ENCODE measurements around the gene LRRN3.

Gene LRRN3

GRCh38 chr7:111145472-111145871 lies 54.5 kb downstream of the LRRN3 start:
- no peaks in the 10 kb centered on the region for H3K36me3 ChIP-seq (ENCODE audit: insufficient read depth, low read length)
- H3K27me3 ChIP-seq (ENCODE audit: control insufficient read depth in 1 of 2, insufficient read depth in 2 of 2, low read length in 2 of 2) = no peaks in the 10 kb centered on the region
- H3K4me3 ChIP-seq (ENCODE audit: low read depth in 1 of 2, low read length in 2 of 2) = no peak overlapping the region
- H3K9ac ChIP-seq (ENCODE audit: low read length) = no peak overlapping the region
- H3K4me1 ChIP-seq (ENCODE audit: insufficient read depth, low read length) = peaks cover 6% of the 10 kb centered on the region
- no peaks in the 10 kb centered on the region for H3K9me3 ChIP-seq (ENCODE audit: low read length)
- H3K27ac ChIP-seq (ENCODE audit: low read depth, low read length) = no peak overlapping the region

- H3K4me1 ChIP-seq (ENCODE audit: insufficient read depth, low read length) = peaks cover 6% of the 10 kb centered on the region
- H3K9ac ChIP-seq (ENCODE audit: low read length) = no peak overlapping the region
- H3K9me3 ChIP-seq (ENCODE audit: low read length) = no peaks in the 10 kb centered on the region
- no peaks in the 10 kb centered on the region for H3K27me3 ChIP-seq (ENCODE audit: control insufficient read depth in 1 of 2, insufficient read depth in 2 of 2, low read length in 2 of 2)
- H3K4me3 ChIP-seq (ENCODE audit: low read depth in 1 of 2, low read length in 2 of 2) = no peak overlapping the region
- H3K27ac ChIP-seq (ENCODE audit: low read depth, low read length) = no peak overlapping the region
- no peaks in the 10 kb centered on the region for H3K36me3 ChIP-seq (ENCODE audit: insufficient read depth, low read length)
Measured at GRCh38 chr7:111146136-111146535, 55.2 kb downstream of the LRRN3 start.

- H3K4me3 ChIP-seq (ENCODE audit: low read depth in 1 of 2, low read length in 2 of 2) = no peak overlapping the region
Measured at GRCh38 chr7:111147708-111148533, 57.0 kb downstream of the LRRN3 start.

GRCh38 chr7:111150709-111151108 lies 59.8 kb downstream of the LRRN3 start:
- no peak overlapping the region for H3K27ac ChIP-seq (ENCODE audit: low read depth, low read length)
- no peaks in the 10 kb centered on the region for H3K9me3 ChIP-seq (ENCODE audit: low read length)
- no peak overlapping the region for H3K9ac ChIP-seq (ENCODE audit: low read length)
- H3K36me3 ChIP-seq (ENCODE audit: insufficient read depth, low read length) = no peaks in the 10 kb centered on the region
- no peaks in the 10 kb centered on the region for H3K4me1 ChIP-seq (ENCODE audit: insufficient read depth, low read length)
- no peak overlapping the region for H3K4me3 ChIP-seq (ENCODE audit: low read depth in 1 of 2, low read length in 2 of 2)
- H3K27me3 ChIP-seq (ENCODE audit: control insufficient read depth in 1 of 2, insufficient read depth in 2 of 2, low read length in 2 of 2) = no peaks in the 10 kb centered on the region

More at GRCh38 chr7:111147708-111148533, 57.0 kb downstream of the LRRN3 start:
- Histone ChIP-seq H3K9me3 (ENCODE audit: low read length) (no peaks in the 10 kb centered on the region), H3K27me3 (ENCODE audit: control insufficient read depth in 1 of 2, insufficient read depth in 2 of 2, low read length in 2 of 2) (no peaks in the 10 kb centered on the region), H3K4me1 (ENCODE audit: insufficient read depth, low read length) (peaks cover 6% of the 10 kb centered on the region), H3K36me3 (ENCODE audit: insufficient read depth, low read length) (no peaks in the 10 kb centered on the region), H3K27ac (ENCODE audit: low read depth, low read length) (no peak overlapping the region), H3K9ac (ENCODE audit: low read length) (no peak overlapping the region)

- H3K9ac ChIP-seq (ENCODE audit: low read length) = no peak overlapping the region
Measured at GRCh38 chr7:111159426-111159825, 68.5 kb downstream of the LRRN3 start.

GRCh38 chr7:111160297-111160696 lies 69.4 kb downstream of the LRRN3 start:
- H3K36me3 ChIP-seq (ENCODE audit: insufficient read depth, low read length) = no peaks in the 10 kb centered on the region
- H3K4me1 ChIP-seq (ENCODE audit: insufficient read depth, low read length) = no peaks in the 10 kb centered on the region
- H3K4me3 ChIP-seq (ENCODE audit: low read depth in 1 of 2, low read length in 2 of 2) = no peak overlapping the region
- no peak overlapping the region for H3K9ac ChIP-seq (ENCODE audit: low read length)
- H3K27me3 ChIP-seq (ENCODE audit: control insufficient read depth in 1 of 2, insufficient read depth in 2 of 2, low read length in 2 of 2) = no peaks in the 10 kb centered on the region
- no peak overlapping the region for H3K27ac ChIP-seq (ENCODE audit: low read depth, low read length)
- no peaks in the 10 kb centered on the region for H3K9me3 ChIP-seq (ENCODE audit: low read length)

More at GRCh38 chr7:111159426-111159825, 68.5 kb downstream of the LRRN3 start:
- no peaks in the 10 kb centered on the region for H3K36me3 ChIP-seq (ENCODE audit: insufficient read depth, low read length)
- H3K4me1 ChIP-seq (ENCODE audit: insufficient read depth, low read length) = no peaks in the 10 kb centered on the region
- no peak overlapping the region for H3K27ac ChIP-seq (ENCODE audit: low read depth, low read length)
- no peak overlapping the region for H3K4me3 ChIP-seq (ENCODE audit: low read depth in 1 of 2, low read length in 2 of 2)
- H3K27me3 ChIP-seq (ENCODE audit: control insufficient read depth in 1 of 2, insufficient read depth in 2 of 2, low read length in 2 of 2) = no peaks in the 10 kb centered on the region
- H3K9me3 ChIP-seq (ENCODE audit: low read length) = no peaks in the 10 kb centered on the region

- Histone ChIP-seq H3K27ac (ENCODE audit: low read depth, low read length) (no peak overlapping the region), H3K9me3 (ENCODE audit: low read length) (no peaks in the 10 kb centered on the region)
Measured at GRCh38 chr7:111162692-111163091, 71.8 kb downstream of the LRRN3 start.

GRCh38 chr7:111164442-111164841 lies 73.5 kb downstream of the LRRN3 start:
- H3K4me1 ChIP-seq (ENCODE audit: insufficient read depth, low read length) = peaks cover 4% of the 10 kb centered on the region
- H3K27me3 ChIP-seq (ENCODE audit: control insufficient read depth in 1 of 2, insufficient read depth in 2 of 2, low read length in 2 of 2) = no peaks in the 10 kb centered on the region
- no peaks in the 10 kb centered on the region for H3K36me3 ChIP-seq (ENCODE audit: insufficient read depth, low read length)
- no peaks in the 10 kb centered on the region for H3K9me3 ChIP-seq (ENCODE audit: low read length)
- no peak overlapping the region for H3K9ac ChIP-seq (ENCODE audit: low read length)
- no peak overlapping the region for H3K4me3 ChIP-seq (ENCODE audit: low read depth in 1 of 2, low read length in 2 of 2)
- no peak overlapping the region for H3K27ac ChIP-seq (ENCODE audit: low read depth, low read length)

More at GRCh38 chr7:111162692-111163091, 71.8 kb downstream of the LRRN3 start:
- Histone ChIP-seq H3K36me3 (ENCODE audit: insufficient read depth, low read length) (no peaks in the 10 kb centered on the region), H3K4me1 (ENCODE audit: insufficient read depth, low read length) (no peaks in the 10 kb centered on the region), H3K4me3 (ENCODE audit: low read depth in 1 of 2, low read length in 2 of 2) (no peak overlapping the region), H3K27me3 (ENCODE audit: control insufficient read depth in 1 of 2, insufficient read depth in 2 of 2, low read length in 2 of 2) (no peaks in the 10 kb centered on the region), H3K9ac (ENCODE audit: low read length) (no peak overlapping the region)

- H3K27me3 ChIP-seq (ENCODE audit: control insufficient read depth in 1 of 2, insufficient read depth in 2 of 2, low read length in 2 of 2) = no peaks in the 10 kb centered on the region
- H3K36me3 ChIP-seq (ENCODE audit: insufficient read depth, low read length) = no peaks in the 10 kb centered on the region
- no peak overlapping the region for H3K27ac ChIP-seq (ENCODE audit: low read depth, low read length)
- H3K9ac ChIP-seq (ENCODE audit: low read length) = no peak overlapping the region
- H3K4me1 ChIP-seq (ENCODE audit: insufficient read depth, low read length) = peaks cover 10% of the 10 kb centered on the region
- no peak overlapping the region for H3K4me3 ChIP-seq (ENCODE audit: low read depth in 1 of 2, low read length in 2 of 2)
- no peaks in the 10 kb centered on the region for H3K9me3 ChIP-seq (ENCODE audit: low read length)
Measured at GRCh38 chr7:111168182-111168581, 77.3 kb downstream of the LRRN3 start.

- Histone ChIP-seq H3K9me3 (ENCODE audit: low read length) (no peaks in the 10 kb centered on the region), H3K36me3 (ENCODE audit: insufficient read depth, low read length) (no peaks in the 10 kb centered on the region), H3K9ac (ENCODE audit: low read length) (no peak overlapping the region), H3K4me1 (ENCODE audit: insufficient read depth, low read length) (peaks cover 10% of the 10 kb centered on the region), H3K27me3 (ENCODE audit: control insufficient read depth in 1 of 2, insufficient read depth in 2 of 2, low read length in 2 of 2) (no peaks in the 10 kb centered on the region), H3K27ac (ENCODE audit: low read depth, low read length) (no peak overlapping the region), H3K4me3 (ENCODE audit: low read depth in 1 of 2, low read length in 2 of 2) (no peak overlapping the region)
Measured at GRCh38 chr7:111172564-111173257, 81.8 kb downstream of the LRRN3 start.

GRCh38 chr7:111173528-111173927 lies 82.6 kb downstream of the LRRN3 start:
- no peaks in the 10 kb centered on the region for H3K27me3 ChIP-seq (ENCODE audit: control insufficient read depth in 1 of 2, insufficient read depth in 2 of 2, low read length in 2 of 2)
- no peak overlapping the region for H3K9ac ChIP-seq (ENCODE audit: low read length)
- no peaks in the 10 kb centered on the region for H3K9me3 ChIP-seq (ENCODE audit: low read length)
- H3K27ac ChIP-seq (ENCODE audit: low read depth, low read length) = no peak overlapping the region
- H3K4me3 ChIP-seq (ENCODE audit: low read depth in 1 of 2, low read length in 2 of 2) = no peak overlapping the region
- no peaks in the 10 kb centered on the region for H3K36me3 ChIP-seq (ENCODE audit: insufficient read depth, low read length)
- peaks cover 10% of the 10 kb centered on the region for H3K4me1 ChIP-seq (ENCODE audit: insufficient read depth, low read length)
